SK-N-MC (cell line): ENCODE data around the gene IFNA13.
A peak's percentile ranks its signal among the peaks of the same experiment; 100 is the strongest.

Source experiments
- DNase-seq: peaks from one replicate; pipeline ENCODE4 v3.0.0-alpha.2; 2011; ENCODE audit warnings: low read depth, low spot score
- H3K27ac ChIP-seq: fragments of 200-600 bp; sonication (generic); 2 replicates; pipeline ENCODE4 v1.5.1; 2016; ENCODE audit warnings: mixed run types
- H3K36me3 ChIP-seq: fragments of 200-600 bp; sonication (generic); 2 replicates; pipeline ENCODE4 v1.6.1; 2017; ENCODE audit warnings: antibody characterized with exemption, low read length, mixed read lengths; ENCODE audit not compliant: insufficient read depth
- H3K4me3 ChIP-seq: fragments of 200-600 bp; sonication (generic); 2 replicates; pipeline ENCODE4 v1.5.1; 2016
- H3K9ac ChIP-seq: fragments of 200-600 bp; sonication (generic); 2 replicates; pipeline ENCODE4 v1.8.0; 2017; ENCODE audit warnings: mixed run types, mixed read lengths; ENCODE audit not compliant: insufficient read length
- H3K9me3 ChIP-seq: fragments of 200-600 bp; sonication (generic); 2 replicates; pipeline ENCODE4 v1.6.1; 2017; ENCODE audit warnings: low read depth, mild to moderate bottlenecking, antibody characterized with exemption, low read length, moderate library complexity, mixed read lengths
- EZH2 ChIP-seq: fragments of 200-600 bp; sonication (generic); IDR thresholded peaks from one replicate; pipeline ENCODE4 v1.6.1; 2017; ENCODE audit warnings: antibody characterized with exemption
- FOXP2 ChIP-seq: optimal IDR thresholded peaks from 2 replicates; pipeline ENCODE3; 2011; ENCODE audit warnings: mild to moderate bottlenecking, moderate library complexity; ENCODE audit not compliant: insufficient read depth; ENCODE audit errors: extremely low read length, control extremely low read depth
- POLR2AphosphoS5 ChIP-seq: IDR thresholded peaks from 2 replicates; pipeline ENCODE4 v1.6.1; 2012; ENCODE audit warnings: mild to moderate bottlenecking, low read depth, low read length, borderline replicate concordance

The IFNA13 gene

DNA sequence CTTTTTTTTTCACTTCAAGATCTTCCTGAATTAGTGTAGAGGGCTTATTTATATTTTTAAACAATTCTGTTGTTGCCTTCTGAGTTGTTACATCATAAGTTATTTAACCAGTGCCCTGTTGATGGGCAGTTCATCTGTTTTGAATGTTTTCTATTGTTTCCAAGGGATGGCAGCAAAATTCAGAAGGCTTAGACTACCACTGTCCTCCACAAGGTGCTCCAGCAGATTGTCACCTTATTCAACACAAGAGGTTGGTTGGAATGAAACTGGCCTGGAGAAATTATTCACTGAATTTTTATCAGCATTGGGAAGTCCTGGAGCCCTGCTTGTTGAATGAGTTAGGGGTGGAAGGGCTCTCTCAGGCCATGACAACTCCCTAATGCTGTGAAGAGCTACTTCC lies 31.4 kb downstream of the IFNA13 start:
- H3K4me3 ChIP-seq = no peak overlapping the region
- H3K36me3 ChIP-seq = peaks cover 26% of the 10 kb centered on the region
- H3K9ac ChIP-seq = no peak overlapping the region
- TF ChIP-seq EZH2 (no peak), FOXP2 (no peak), POLR2AphosphoS5 (no peak)
- H3K9me3 ChIP-seq = no peaks in the 10 kb centered on the region; the same call in 1 of the 2 replicates
- H3K27ac ChIP-seq = no peak overlapping the region
- no peak for DNase-seq

DNA sequence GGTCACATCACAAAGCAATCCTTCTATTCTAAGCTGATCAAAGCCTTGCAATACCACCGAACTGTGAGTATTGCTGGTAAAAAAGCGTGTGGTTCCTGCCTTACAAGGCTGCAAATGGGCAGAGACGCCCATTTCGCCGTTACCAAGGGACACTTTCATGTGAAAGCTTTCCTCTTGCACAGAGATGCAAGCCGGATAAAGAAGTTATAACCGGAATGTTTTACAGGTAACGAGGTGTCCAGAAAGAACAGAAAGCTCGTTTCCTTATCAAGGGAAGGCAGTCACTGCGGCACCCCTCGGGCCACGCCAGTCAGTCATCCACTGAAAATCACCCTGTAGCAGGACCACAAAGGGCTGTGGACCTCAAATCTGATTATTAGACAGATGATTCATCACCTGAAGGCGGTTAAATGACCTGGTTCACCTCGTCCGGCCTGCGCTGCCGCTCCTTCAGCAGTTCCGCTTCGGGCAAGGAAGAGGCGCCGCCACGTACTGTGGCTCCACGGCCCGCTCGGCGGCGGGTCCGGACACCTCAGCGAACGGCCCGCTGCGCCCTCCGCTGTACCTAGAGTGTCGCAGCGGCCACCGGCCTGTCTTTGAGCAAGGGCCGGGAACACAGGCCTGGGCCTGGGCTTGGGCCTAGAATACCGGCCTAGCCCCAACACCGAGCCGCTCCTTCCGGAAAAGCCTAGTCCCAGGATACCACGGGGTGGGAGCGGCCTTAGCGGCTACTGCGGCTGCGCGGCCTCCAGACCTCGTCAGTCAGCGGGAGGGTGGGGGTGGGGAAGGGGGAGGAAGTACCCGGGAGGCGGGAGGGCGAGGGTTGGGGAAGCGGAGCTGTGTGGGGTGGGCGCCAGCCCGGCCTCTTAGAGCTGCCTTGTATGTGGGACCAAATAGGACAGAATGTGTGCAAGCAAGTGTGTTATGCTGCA lies 32.9 kb downstream of the IFNA13 start, which contains the start of gene KLHL9:
Gene KLHL9 (minus strand): TSS at position 704 of the 932 bp plus-strand sequence. CDS start 545 bp downstream, at position 159.
- no peaks in the 10 kb centered on the region; the same call in 1 of the 2 replicates for H3K9me3 ChIP-seq
- H3K36me3 ChIP-seq = peaks cover 36% of the 10 kb centered on the region
- peak within 1 kb of the TSS; percentile 84 for H3K27ac ChIP-seq
- peak within 1 kb of the TSS; percentile 96 for H3K4me3 ChIP-seq
- peak within 1 kb of the TSS; percentile 100 for H3K9ac ChIP-seq
- TF ChIP-seq POLR2AphosphoS5 = peak; percentile 77
- TF ChIP-seq EZH2 = no peak
- peak; percentile 45 for DNase-seq

DNA sequence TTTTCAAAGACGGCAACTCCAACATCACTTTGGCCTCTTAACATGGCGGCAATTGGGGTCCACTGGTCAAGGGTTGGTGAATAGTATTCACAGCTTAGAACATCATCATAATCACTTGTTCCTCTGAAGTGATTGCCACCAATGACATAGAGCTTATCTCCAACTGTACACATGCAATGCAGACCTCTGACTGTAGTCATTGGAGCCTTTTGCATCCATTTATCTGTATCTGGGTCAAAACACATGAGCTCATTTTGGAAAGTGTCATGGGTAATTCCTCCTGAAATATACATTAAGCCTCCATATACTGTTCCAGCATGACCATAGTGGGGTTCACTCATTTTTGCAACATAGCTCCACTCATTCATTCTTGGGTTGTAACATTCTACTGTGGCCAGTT lies 34.6 kb downstream of the IFNA13 start:
- no peak for DNase-seq
- Histone ChIP-seq H3K36me3 (peaks cover 45% of the 10 kb centered on the region), H3K9me3 (no peaks in the 10 kb centered on the region; the same call in 1 of the 2 replicates), H3K27ac (no peak overlapping the region), H3K9ac (no peak overlapping the region), H3K4me3 (peak overlapping the region; percentile 96)
- no peak for TF ChIP-seq POLR2AphosphoS5
- TF ChIP-seq EZH2 = no peak
- no peak for TF ChIP-seq FOXP2

DNA sequence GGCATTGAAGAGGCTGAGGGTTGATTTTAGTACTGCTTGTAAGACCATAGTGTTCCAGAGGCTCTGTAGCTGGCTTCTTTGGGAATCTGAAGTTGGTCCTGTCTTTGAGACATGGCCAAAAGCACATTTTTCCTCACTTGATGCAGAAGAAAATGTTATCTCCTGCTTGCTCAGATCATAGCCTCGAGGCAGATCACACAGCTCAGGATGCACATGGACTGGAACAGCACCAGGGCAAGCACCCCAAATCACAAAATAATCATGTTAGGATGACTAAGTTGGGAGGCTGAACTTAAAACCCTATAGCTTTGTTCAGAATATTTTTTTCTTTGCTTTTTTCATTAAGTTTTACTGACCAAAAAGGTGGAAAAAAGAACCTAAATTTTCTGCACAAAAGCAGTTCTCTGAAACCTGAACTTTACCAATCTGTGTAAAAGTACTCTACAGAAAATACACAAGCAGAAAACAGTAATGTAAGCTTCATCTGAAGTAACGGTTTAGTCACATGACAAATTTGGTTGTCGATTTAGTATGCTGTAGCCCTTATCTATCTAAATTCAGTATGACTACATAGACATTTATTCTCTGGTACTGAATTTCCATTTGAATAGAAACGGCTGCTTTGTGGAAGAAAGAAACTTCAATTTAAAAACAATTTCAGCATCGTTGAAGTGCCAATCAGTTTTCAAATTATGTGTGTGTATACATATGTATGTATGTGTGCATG lies 36.0 kb downstream of the IFNA13 start:
- no peak for TF ChIP-seq EZH2
- H3K36me3 ChIP-seq = peaks cover 49% of the 10 kb centered on the region
- DNase-seq = no peak
- peak overlapping the region; percentile 96 for H3K4me3 ChIP-seq
- no peak overlapping the region for H3K27ac ChIP-seq
- no peak overlapping the region for H3K9ac ChIP-seq
- H3K9me3 ChIP-seq = no peaks in the 10 kb centered on the region; the same call in 1 of the 2 replicates

- Histone ChIP-seq H3K4me3 (no peak overlapping the region), H3K9ac (no peak overlapping the region), H3K27ac (no peak overlapping the region), H3K9me3 (no peaks in the 10 kb centered on the region), H3K36me3 (peaks cover 54% of the 10 kb centered on the region)
- DNase-seq = no peak
- no peak for TF ChIP-seq EZH2
- TF ChIP-seq POLR2AphosphoS5 = no peak
- no peak for TF ChIP-seq FOXP2
Measured at GRCh38 chr9:21326526-21327139, 41.2 kb downstream of the IFNA13 start.

DNA sequence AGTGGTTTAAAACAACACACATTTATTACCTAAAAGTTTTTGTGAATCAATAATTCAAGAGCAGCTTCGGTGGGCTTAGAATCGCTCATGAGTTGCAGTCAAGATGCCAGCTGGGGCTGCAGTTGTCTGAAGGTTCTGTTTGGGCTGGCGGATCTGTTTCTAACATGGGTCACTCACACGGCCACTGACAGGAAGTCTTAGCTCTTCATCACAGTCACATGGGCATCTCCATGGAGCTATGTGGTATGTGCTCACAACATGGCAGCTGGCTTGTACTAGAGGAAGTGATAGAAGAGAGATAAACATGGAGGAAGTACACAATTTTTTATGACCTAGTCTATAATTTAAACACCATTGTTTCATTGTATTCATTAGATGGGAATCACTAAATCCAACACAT lies 43.8 kb downstream of the IFNA13 start:
- DNase-seq = no peak
- TF ChIP-seq FOXP2 (no peak), EZH2 (no peak), POLR2AphosphoS5 (no peak)

DNA sequence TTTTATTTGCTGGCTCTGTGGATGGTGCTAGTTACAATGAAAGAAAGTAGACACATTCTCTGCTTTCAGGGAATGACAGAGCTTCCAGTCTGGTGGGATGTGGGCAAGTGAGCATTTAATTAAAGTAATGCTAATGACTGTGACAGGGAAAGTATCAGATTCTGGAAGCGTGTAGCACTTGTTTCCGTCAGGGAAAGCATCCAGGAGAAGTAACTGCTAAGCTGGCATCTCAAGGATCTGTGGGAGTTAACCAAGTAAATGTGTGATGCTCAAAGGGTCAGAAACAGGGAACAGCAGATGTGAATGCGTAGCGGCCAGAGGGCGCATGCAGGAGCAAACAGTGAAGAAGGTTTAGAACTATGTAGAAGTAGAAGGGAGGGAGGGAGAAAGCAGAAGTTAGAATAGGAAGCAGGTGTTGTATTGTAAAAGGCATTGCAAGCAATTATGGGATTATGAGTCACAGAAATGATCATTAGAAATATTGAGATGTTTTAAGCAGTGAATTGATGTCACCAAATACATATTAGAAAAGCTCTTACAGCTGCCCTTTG lies 44.9 kb downstream of the IFNA13 start:
- Histone ChIP-seq H3K4me3 (no peak overlapping the region), H3K36me3 (peaks cover 34% of the 10 kb centered on the region), H3K27ac (no peak overlapping the region), H3K9me3 (no peaks in the 10 kb centered on the region), H3K9ac (no peak overlapping the region)
- no peak for DNase-seq
- TF ChIP-seq EZH2 = no peak
- TF ChIP-seq POLR2AphosphoS5 = no peak
- no peak for TF ChIP-seq FOXP2

More for the DNA sequence above, 43.8 kb downstream of the IFNA13 start:
- H3K4me3 ChIP-seq = no peak overlapping the region
- H3K9ac ChIP-seq = no peak overlapping the region
- H3K9me3 ChIP-seq = no peaks in the 10 kb centered on the region
- H3K27ac ChIP-seq = no peak overlapping the region
- H3K36me3 ChIP-seq = peaks cover 38% of the 10 kb centered on the region

- Histone ChIP-seq H3K9me3 (no peaks in the 10 kb centered on the region), H3K36me3 (peaks cover 26% of the 10 kb centered on the region), H3K4me3 (no peak overlapping the region), H3K9ac (no peak overlapping the region), H3K27ac (no peak overlapping the region)
- TF ChIP-seq POLR2AphosphoS5 = no peak
- DNase-seq = no peak
Measured at GRCh38 chr9:21320465-21320864, 47.4 kb downstream of the IFNA13 start.
